HL-60 (cell line): ENCODE data around the gene TPST2.

ENCODE experiments used
- CTCF ChIP-seq: IDR thresholded peaks from one replicate; pipeline ENCODE4 v1.5.1; 2011; ENCODE audit warnings: low read length, control low read depth, inconsistent platforms; ENCODE audit not compliant: insufficient read depth
- POLR2AphosphoS5 ChIP-seq: IDR thresholded peaks from 2 replicates; pipeline ENCODE4 v1.6.1; 2012; ENCODE audit warnings: low read depth
- REST ChIP-seq: IDR thresholded peaks from 2 replicates; pipeline ENCODE4 v1.6.1; 2012; ENCODE audit warnings: low read depth; ENCODE audit not compliant: insufficient replicate concordance

GRCh38 chr22:26546282-26546681 lies 43.6 kb downstream of the TPST2 start:
- TF ChIP-seq POLR2AphosphoS5 (no peak), CTCF (no peak), REST (no peak)
